Measurements from ENCODE around the gene SNAPC2.
"Not testable (repeated sequence)": the region's sequence is repeated elsewhere in the genome, so short reads cannot be mapped to it uniquely, and the experiment has no call there.

SNAPC2 gene

DNA sequence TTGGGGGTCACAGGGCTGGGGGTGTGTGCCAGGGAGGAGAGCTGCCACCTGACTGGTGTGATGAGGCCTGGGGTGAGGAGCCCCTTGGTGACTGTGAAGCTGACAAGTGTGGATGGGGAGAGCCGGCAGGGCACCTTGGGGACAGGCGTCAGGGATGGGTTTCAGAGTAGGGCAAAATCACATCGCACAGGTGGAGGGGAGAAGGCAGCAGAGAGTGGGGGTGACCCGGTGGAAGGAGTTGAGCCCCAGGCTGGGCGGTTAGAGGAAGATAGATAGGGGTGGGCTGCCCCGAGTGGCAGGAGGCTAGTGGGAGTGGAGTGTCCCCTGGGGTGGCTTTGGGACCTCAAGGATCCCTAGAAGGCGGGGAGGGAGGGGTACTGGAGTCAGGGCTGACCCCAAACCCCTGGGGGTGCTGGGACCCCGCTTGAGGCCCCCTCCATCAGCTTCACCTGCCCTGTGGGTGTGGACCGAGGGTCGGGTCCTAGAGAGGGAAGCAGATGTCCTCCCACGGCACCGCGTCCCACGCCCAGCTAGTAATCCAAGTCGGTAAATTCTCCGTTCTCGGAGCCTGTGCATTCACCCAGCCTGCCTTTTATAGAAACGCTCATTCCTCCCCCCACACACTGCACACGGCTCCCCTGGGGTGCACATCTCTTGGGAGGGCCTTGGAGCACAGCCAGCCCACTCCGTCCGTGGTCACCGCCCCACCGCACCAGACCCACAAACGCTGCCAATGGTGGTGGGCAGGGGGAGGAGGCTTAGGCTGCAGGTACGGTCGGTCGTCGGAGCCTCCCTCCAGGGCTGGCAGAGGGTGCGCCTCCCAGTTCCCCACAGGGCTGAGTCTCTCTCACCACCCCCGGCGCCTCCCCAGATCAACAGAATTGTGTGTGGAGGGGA is 3.4 kb downstream of the SNAPC2 start:
- DNase-seq, result no peak

DNA sequence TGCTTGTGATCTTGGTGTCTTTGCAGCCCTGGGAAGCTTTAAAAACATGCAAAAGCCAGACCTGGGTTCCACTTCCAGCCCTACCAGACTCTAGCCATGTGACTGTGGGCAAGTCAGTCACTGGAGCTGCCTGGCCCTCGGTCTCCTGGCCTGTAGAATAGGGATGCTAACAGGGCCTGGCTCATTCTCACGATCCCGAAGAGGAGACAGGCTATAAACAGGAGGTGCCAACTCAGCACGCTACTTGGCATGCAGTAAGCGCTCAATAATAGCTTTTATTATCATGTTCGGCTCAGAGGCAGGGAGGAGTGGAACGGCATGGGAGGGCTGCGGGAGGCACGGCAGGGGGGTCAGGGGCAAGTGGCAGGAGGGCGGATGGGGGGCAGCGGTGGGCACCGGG is 4.1 kb downstream of the SNAPC2 start:
- no peak for DNase-seq

DNA sequence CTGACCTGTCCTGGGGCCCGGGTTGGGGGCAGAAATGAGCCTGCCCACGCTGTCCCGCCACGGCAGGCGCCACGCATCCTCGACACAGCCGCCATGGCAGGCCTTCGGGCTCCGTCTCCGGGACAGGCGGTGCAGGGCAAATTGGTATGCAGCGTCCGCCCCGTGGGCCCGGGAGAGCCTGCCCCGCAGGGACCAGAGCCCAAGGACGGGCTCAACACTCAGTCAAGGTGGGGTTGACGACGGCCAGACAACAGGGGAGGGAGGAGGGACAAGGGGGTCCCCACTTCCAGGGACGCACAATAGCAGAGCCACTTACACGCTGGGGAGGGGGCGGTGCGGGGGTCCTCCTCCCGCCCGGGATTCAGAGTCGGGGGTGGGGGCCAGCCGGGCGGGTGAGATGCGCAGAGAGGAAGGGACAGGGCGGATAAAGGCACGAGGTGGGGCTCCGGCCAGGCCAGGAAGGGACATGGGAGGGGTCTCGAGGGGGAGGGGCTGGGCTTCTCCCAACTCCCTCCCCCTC is 4.6 kb downstream of the SNAPC2 start:
- no peak for DNase-seq

DNA sequence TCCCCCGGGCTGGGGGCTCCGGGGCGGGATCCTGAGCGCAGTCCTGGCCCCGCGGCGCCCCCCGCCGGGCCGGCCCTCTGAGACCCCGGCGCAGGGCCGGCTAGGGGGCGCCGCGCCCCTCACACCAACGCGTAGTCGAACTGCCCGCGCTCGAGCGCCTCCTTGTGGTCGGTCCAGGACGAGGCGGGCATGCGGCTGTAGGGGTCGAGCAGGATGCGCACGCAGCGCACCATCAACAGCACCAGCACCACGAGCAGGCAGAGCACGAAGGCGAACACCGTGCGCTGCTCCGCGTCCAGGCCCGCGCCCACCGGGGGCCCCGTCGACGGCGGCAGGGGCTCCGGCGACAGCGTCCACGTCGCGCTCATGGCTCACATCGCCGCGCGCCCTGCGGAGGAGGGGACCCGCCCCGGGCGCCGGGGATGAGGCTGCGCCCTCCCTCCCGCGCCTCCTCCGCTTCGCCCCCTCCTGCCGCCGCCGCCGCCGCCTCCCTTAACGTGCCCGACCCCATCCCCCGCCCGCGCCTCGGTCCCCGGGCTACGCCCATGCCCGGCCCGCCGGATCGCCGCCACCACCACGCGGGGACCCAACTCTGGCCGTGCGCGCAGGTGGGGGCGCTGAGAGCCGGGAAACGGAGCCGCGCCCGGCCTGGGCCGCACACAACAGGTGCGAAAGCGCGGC is 5.2 kb downstream of the SNAPC2 start:
- no peak for DNase-seq

DNA sequence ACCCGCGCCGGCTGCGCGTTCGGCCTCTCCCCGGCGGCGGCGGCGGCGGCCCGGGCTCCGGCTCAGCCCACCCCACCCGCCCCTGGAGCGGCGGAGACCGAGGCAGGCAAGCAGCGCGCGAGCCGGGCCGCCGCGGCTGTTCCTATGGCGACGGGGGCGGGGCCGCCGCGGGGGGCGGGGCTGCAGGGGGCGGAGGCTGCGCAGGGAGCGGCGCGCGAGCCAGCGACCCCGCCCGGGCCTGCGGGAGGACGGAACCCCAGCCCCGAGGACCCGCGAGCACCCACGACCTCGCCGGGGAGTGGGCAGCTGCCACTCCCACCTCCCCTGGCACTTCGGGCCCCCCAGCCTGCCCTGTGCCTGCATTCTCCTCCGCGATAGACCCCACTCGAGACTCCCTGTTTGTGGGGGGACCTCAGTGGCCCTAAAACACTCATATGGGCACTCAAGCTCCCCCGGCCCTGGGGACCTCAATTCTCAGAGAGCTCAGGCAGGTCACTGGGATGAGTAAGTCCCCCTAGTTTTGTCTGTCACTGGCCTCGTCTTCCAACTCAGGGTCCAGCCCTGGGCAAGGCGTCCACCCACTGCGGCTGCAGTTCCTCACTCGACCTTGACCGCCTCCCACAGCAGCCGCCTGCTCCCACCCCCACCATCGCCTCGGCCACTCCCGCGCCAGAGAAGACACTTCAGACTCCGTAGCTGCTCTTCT is 6.0 kb downstream of the SNAPC2 start, which contains the start of gene CTXN1:
CTXN1 (minus strand) TSS at position 115 of the 706 bp plus-strand sequence. CDS start 597 bp downstream, outside the sequence.
- no peak for DNase-seq

DNA sequence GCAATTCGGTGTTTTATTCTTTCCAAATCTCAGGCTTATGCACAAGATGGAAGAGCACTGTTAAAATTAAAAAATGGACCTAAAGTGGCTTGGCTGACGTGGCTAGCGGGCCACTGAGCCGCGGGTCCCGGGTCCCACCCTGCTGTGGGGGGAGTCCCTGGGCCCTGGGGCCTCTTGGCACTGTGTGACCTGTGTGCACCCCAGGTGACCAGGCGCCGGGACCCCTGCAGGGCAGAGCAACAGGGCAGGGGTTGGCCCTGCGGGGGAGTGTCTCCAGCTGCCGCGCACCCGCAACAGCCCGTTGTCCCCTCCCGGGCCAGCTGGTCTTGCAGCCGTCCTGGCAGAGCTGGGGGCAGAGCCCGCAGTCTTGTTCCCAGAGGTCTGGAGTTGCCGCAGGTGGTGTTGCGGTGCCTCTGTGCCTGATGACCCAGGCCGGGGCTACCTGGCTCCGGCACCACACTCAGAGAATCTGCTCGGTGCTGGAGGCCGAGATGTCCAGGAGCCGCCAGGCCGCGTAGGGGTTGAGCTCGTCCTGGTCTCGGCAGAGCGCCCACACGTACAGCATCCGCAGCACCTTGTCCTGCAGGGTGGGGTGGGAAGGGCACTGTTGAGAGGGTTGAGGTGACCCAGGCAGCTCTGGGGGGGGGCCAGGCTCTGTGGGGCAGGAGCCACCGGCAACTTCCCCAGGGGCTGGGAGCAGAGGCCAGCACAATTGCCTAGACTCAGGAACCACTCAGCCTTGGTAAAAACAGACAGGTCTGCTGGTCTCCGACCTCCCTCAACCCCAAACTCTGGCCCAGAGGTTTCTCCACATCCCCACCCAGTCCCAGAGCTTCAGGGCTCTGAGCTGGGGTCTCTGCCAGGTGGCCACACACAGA is 6.8 kb downstream of the SNAPC2 start:
- DNase-seq, result no peak

DNA sequence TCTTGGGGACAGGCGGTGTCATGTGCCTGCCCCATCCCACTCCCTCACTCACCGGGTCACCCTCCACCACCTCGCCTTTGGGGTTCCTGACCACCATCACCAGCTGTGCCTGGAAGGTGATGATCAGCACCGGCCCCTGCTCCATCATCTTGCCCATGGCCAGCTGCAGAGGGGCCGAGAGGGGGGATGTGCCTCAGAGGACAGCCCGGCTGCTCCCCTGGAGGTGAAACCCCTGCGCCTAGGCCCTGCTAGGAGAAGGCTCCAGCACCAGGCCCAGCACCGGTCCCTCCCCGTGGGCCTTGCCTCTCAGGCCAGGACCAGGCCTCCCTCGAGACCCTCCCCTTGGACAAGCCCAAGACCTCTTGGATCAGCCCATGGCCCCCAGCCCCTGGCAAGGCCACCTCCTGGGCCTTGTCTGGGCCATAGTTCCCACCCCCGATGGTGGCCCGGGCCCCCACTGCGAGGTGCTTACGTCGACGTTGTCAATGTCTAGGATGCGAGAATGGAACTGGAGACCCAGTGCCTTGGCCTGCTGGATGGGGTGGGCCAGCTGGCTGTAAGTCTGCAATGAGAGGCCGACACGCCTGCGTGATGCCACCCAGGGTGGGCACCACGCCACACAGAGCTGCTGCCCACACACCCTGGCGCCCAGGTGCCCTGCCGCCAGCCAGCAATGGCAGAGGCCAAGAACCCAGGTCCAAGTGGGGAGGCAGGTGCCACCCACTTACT is 7.6 kb downstream of the SNAPC2 start:
- no peak for DNase-seq

DNA sequence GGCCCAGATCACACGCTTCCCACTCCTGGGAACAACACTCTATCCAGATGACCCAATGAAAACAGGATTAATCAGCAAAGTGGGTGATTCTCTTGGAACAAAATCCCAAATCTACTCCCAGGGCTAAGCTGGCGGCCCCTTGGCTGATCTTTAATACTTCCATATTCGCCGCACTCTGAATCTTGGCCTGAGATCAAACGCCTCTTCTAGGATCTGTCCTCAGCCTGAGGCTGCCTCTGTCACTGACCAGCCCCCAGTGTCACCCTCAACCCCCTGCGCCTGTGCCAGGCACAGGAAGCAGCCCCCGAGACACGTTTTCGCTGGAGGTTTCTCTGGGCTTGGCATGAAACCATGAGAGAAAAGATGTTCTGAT is 8.2 kb downstream of the SNAPC2 start:
- DNase-seq, result no peak

DNA sequence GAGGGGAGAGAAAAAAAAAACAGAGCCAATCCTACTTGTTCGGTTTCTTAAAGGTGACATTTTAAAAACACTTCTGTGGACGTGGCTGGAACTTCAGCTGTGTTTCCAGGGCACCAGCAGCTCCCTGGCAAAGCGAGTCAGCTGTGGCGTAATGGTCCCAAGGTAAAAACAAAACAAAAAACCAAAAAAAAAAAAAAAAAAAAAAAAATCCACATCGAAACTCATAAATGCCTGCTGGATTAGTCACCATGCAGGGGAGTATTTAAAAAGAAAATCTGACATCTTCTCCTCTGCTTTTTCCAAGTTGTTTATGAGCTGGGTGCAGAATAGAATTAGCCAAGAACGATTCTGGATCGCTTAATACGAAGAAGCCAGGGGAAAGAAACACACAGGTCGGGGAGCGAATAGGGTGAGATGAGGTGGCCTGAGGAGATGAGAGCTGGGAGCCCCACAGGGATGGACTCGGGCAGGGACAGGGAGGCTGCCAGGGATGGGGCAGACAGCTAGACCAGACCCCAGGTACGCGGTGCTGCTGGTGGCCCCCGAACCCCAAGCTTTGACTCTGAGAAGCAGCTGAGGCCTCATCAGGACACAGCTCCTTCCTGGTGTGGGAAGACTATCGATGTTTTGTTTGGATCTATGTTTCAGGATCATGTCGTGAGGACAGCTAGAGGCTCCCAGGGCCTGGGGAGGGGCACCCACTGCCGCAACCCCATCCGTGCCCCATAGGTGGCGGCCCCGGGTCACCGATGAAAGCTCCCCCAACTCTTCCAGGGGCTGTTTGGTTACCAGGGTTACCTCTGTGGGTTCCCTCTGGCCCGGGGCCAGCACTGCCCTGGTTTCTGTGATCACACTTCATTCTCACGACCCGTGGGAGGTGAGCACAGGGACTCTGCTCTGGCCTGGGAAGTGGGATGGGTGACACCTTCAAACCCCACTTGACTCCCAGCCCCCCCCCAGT is 8.9 kb downstream of the SNAPC2 start:
- no peak for DNase-seq

DNA sequence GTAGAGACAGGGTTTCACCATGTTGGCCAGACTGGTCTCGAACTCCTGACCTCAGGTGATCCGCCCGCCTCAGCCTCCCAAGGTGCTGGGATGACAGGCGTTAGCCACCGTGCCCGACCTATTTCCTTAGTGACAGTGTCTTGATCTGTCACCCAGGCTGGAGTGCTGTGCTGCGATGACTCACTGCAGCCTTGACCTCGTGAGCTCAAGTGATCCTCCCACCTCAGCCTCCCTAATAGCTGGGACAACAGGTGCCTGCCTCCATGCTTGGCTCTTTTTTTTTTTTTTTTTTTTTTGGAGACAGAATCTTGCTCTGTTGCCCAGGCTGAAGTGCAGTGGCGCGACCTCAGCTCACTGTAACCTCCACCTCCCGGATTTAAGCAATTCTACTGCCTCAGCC is 9.9 kb downstream of the SNAPC2 start:
- not testable (repeated sequence) for DNase-seq

DNA sequence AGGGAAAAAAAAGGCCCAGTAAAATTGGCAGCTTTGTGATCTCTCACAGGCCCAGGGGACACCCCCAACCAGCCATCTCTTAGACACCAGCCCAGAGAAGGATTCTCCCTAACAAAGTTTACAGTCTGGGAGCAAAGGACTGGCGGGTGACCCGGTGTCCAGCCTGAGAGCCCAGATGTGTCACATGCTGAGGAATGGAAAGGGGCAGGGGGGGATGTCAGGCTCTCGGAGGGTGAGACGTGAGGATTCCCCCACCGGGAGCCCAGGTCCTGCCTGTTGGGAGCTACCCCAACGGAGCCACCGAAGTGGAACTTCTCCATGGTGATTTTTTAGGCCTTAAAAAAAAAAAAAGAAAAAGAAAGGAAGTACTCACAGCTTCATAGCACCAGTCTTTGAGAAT is 10.6 kb downstream of the SNAPC2 start:
- no peak for DNase-seq

DNA sequence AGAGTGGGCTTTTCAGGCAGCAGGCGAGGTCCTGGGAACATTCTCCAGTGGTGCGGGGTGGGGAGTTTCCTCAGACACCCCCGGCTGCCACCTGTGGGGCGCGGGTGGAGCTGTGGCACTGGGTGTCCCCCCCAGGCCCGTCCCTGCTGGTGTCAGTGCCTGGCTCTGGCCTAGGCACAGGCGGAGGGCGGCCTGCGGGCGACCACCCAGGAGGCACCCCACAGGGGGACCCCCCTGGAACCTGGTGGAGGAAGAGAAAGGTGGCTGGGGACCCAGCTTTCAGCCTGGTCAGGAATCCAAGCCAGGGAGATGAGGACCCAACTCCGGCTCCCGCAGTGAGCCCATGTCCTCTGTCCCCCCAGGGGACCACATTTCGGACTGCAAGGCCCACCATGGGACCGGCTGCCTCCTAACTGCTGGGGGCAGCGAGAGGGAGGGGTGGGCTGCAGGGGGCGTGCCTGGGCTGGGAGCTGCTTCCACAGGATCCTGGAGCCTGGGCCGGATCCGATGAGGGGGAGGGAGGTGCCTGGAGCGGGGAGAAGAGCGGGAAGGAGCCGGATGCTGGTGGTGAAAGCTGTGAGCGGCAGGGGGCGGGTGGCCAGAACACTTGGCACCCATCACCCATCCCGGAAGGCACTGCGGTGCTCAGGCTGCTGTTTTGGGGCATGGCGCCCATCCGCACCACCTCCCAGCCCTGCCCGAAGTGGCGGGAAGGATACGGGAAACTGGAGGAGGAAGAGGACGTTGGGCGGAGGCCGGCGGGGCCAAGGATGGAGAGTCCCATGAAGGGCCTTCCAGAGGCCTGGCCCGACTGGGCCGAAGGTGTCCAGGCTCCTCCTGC is 11.3 kb downstream of the SNAPC2 start:
- DNase-seq, result no peak

DNA sequence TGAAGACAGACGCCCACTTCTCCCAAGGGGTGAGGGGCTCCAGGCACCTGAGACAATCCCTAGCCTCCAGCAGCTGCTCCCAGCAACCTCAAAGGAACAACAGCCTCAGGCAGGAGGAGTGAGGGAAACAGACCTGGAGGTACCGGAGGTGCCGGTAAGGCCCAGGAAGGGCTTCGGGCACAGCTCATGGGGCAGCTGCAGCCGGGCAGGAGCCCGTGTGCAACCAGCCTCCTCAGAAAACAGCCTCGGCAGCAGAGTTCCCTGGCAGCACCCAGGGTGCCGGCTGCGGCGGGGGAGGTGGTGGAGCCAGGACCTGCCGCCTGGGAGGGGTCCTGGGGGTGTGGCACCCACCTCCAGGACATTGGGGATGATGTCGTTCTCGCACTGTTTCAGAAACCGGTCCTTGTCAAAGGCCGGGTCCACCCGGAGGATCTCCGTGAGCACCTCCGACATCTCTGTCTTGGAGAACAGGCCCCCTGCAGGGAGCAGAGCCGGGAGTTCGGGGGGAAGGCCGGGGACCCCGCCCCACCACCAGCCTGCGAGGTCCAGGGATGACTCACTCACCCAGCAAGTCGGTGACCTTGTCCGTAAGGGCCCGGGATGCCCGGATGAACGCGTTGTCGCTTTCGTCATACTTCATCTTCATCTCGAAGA is 12.3 kb downstream of the SNAPC2 start:
- no peak for DNase-seq

DNA sequence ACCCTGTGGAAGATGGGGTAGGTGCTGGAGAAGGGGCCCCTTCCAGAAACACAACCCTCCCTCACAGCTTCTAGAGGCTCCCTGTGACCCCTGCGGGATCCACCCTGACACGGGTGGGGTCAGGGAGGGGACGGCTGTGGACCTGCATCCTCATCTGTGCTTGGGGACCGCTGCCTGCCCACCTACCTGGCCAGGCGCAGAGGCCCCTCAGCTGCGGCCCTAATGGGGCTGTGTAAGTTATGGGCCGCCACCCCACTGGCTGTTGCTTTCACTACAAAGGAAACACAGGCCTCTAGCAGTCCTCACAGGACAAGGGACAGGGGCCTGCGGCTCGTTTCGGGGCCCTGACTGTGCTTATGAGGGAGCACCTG is 12.8 kb downstream of the SNAPC2 start:
- DNase-seq, result no peak

DNA sequence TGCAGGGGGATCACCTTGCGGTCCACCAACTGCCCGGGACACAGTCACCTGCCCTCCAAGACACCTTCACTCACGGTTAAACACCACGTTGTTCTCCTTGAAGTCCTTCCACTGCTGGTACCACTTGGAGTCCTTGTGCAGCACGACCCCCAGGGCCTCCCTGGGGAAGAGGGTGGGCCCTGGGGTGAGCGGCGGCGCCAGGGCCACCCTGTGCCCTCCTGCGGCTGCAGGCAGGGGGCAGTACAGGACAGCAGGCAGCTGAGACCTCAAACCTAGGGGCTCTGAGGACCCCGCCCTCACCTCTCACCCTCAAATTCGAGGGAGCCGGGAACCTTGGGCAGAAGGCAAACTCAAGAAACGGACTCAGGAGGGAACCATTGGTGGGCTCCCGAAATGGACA is 13.3 kb downstream of the SNAPC2 start:
- DNase-seq, result no peak

DNA sequence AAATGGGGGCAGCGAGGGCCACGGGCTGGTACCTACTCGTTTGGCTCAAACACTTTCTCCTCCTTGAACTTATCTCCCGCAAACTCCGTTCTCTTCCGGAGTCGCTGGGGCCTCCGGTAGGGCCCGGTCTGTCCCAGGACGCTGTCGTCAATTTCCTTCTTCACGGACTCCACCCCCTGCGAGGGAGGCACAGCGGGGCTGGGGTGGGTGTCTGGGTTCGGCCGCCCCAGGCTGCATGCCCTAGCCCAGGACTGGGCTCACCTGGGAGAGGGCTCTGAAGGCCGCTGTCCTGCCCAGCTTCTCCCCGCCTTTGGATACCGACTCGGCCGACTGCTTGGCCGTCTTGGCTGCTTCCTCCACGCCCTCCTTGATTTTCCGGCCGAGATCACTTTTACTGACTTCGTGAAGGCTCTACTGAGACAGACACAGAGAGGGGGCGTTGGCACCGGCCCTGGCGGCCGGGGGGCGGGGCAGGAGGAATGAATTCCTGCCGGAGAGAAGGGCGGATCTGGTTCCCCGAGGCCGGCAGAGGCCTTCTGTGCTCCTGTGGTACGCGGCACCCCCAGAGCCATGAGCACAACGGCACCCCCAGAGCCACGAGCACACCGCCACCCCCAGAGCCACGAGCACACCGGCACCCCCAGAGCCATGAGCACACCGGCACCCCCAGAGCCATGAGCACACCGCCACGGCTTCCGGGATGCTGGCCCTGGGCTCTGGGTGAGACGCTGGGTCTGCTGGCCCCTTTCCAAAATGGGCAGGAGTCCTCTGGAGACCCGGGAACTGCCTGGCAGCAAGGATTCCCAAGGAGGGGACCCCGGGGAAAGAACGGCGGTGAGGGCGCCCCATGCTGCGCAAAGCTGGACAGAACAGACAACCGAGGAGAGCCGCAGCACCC is 13.9 kb downstream of the SNAPC2 start:
- DNase-seq, result no peak

DNA sequence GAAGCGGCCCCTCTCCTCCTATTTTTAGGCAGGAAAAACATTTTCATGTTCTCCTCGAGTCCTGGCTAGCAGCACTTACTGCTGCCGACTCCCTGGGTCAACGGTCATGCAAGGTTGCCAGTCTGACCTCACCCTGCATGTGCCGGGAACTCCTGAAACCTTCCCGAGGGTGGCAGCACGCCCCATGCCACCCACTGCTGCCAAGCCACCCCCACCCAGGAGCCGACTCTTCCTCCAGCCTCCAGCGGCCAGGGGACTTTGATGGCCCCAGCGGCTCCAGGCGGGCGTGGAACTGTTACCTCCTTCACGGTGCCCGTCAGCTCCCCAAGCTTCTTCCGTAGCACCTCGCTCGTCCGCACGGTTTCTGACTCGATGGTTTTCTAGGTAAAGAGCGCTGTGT is 14.6 kb downstream of the SNAPC2 start:
- DNase-seq, result no peak

DNA sequence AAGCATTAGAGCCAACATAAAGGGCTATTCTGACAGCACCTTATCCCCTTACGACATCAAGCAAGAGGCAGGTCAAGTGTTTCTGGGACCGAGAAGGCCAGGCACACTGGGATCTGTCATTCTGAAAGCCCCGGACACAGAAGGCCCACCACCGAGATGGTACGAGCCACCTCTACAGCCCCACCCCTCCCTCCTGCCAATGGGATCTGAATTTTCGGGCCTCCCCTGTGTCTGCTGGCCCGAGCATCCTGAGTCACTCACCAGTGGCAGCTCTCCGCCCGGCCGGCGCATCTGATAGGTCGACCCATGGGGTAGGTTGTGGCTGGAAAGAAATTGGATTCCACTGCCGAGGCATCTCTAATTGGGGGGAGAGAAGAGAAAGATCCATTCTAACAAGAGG is 20.7 kb downstream of the SNAPC2 start:
- DNase-seq, result no peak
